ENCODE results near the gene BUD31.

GRCh38 chr7:99368750-99369389, 39.9 kb upstream of the BUD31 start:
- TF ChIP-seq CTCF (IDR thresholded peaks at IDR 0.05) (no peak), POLR2AphosphoS5 (IDR thresholded peaks at IDR 0.05) (no peak)
